Measurements from ENCODE around the gene MEIS1. TPM values are rescaled to one million over a fixed set of nuclear protein-coding genes. Genes with fewer than 3 reads are reported as not detected.

The MEIS1 gene
- polyA plus RNA-seq, 1 donor (not counting 4 experiments of a cell fraction or from before 2014, with no cell fraction given), result 3.1 TPM

DNA sequence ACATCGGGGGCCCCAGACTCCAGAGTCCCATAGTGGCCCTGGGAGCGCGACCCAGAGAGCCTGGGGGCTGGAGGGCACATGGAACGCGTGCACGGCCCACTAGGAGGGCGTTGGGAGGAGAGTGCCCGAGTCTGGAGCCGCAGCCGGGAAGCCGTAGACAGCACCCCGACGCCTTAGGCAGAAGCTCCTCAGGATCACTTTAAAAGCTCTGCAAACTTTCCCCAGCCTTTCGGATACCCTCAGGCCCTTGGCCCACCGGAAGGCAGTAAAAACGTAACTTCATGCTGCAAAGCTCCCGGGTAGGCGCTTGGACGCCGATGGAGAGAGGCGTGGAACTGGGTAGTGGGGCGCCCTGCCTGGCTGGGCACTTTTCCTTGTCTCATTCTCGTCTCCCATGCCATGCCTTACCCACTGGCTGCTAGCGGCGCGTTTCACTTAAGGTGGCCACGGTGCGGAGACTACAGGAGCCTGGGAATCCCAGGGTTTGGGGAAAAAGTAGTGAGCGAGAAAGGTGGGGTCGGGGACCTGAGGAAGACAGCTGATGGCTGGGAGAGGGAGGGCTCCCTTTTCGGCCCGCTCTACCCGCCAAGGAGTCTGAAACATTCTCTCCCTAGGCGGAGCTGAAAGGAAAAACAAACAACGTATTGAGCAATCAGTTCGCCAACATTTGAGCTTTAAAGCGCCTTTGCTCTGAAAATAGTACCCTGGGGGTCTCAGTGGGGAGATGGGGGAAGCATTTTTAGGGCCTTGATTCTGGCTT is 141.8 kb downstream of the MEIS1 start:
- Histone ChIP-seq H3K4me3 (ENCODE audit: control insufficient read depth in 2 of 3, extremely low read depth in 1 of 3, insufficient read depth in 2 of 3, low read depth in 1 of 3, low read length in 3 of 3) (peak overlapping the region; percentile 30 to 82 (median 70)), H3K79me2 (ENCODE audit: control insufficient read depth, insufficient read depth, low read length) (no peaks in the 10 kb centered on the region), H3K9ac (ENCODE audit: control insufficient read depth, extremely low read depth, insufficient read depth, low read length) (peak overlapping the region; percentile 48), H4K20me1 (ENCODE audit: control insufficient read depth, extremely low read depth, insufficient read depth, low read length) (no peaks in the 10 kb centered on the region), H3K4me2 (ENCODE audit: control insufficient read depth, extremely low read depth, insufficient read depth, low read depth, low read length) (peak overlapping the region; percentile 98), H3K4me1 (ENCODE audit: control insufficient read depth, extremely low read depth, insufficient read depth, low read length) (peaks cover 11% of the 10 kb centered on the region), H3K9me3 (ENCODE audit: control insufficient read depth, low read depth, low read length) (no peaks in the 10 kb centered on the region), H2AFZ (ENCODE audit: control insufficient read depth, low read length) (peak overlapping the region; percentile 68), H3K27ac (ENCODE audit: control insufficient read depth, insufficient read depth, low read length) (no peak overlapping the region), H3K9me1 (ENCODE audit: control insufficient read depth, extremely low read depth, insufficient read depth, low read length) (no peaks in the 10 kb centered on the region), H3K36me3 (ENCODE audit: control insufficient read depth in 2 of 2, extremely low read depth in 1 of 2, insufficient read depth in 2 of 2, low read length in 2 of 2) (no peaks in the 10 kb centered on the region), H3K27me3 (ENCODE audit: control insufficient read depth, extremely low read depth, insufficient read depth, low read length) (peaks cover 53% of the 10 kb centered on the region)
- dilution Hi-C loops (cut with MboI; ENCODE audit: extremely low pct_ligation_motif_present, low sequenced_read_pairs), result no loop called here
- DNase-seq (ENCODE audit: low read depth, low spot score), result no peak
- no peak for FAIRE-seq
- no peak for TF ChIP-seq EZH2 (IDR thresholded peaks at IDR 0.05; ENCODE audit: low read length)
- TF ChIP-seq, protein P1, sequence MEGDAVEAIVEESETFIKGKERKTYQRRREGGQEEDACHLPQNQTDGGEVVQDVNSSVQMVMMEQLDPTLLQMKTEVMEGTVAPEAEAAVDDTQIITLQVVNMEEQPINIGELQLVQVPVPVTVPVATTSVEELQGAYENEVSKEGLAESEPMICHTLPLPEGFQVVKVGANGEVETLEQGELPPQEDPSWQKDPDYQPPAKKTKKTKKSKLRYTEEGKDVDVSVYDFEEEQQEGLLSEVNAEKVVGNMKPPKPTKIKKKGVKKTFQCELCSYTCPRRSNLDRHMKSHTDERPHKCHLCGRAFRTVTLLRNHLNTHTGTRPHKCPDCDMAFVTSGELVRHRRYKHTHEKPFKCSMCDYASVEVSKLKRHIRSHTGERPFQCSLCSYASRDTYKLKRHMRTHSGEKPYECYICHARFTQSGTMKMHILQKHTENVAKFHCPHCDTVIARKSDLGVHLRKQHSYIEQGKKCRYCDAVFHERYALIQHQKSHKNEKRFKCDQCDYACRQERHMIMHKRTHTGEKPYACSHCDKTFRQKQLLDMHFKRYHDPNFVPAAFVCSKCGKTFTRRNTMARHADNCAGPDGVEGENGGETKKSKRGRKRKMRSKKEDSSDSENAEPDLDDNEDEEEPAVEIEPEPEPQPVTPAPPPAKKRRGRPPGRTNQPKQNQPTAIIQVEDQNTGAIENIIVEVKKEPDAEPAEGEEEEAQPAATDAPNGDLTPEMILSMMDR (optimal IDR thresholded peaks at IDR 0.05 in 1 of 3, IDR thresholded peaks at IDR 0.05 in 1 of 3, conservative IDR thresholded peaks at IDR 0.05 in 1 of 3; ENCODE audit: extremely low read depth in 1 of 3, insufficient read depth in 2 of 3, low read length in 3 of 3), result no peak

- peaks cover 60% of the 10 kb centered on the region for H3K27me3 ChIP-seq (ENCODE audit: control insufficient read depth, extremely low read depth, insufficient read depth, low read length)
- no peak overlapping the region for H3K27ac ChIP-seq (ENCODE audit: control insufficient read depth, insufficient read depth, low read length)
- H3K4me1 ChIP-seq (ENCODE audit: control insufficient read depth, extremely low read depth, insufficient read depth, low read length), result peaks cover 11% of the 10 kb centered on the region
These were observed 142.6 kb downstream of the MEIS1 start for GRCh38 chr2:66577321-66578053.

More at GRCh38 chr2:66577321-66578053, 142.6 kb downstream of the MEIS1 start:
- H2AFZ ChIP-seq (ENCODE audit: control insufficient read depth, low read length), result peak overlapping the region; percentile 68
- H3K9me3 ChIP-seq (ENCODE audit: control insufficient read depth, low read depth, low read length), result no peaks in the 10 kb centered on the region
- H3K79me2 ChIP-seq (ENCODE audit: control insufficient read depth, insufficient read depth, low read length), result no peaks in the 10 kb centered on the region
- TF ChIP-seq EZH2 (IDR thresholded peaks at IDR 0.05; ENCODE audit: low read length), result peak; percentile 80
- TF ChIP-seq, protein P1 (optimal IDR thresholded peaks at IDR 0.05 in 1 of 3, IDR thresholded peaks at IDR 0.05 in 1 of 3, conservative IDR thresholded peaks at IDR 0.05 in 1 of 3; ENCODE audit: extremely low read depth in 1 of 3, insufficient read depth in 2 of 3, low read length in 3 of 3), result no peak
- peak overlapping the region; percentile 30 to 82 (median 70) for H3K4me3 ChIP-seq (ENCODE audit: control insufficient read depth in 2 of 3, extremely low read depth in 1 of 3, insufficient read depth in 2 of 3, low read depth in 1 of 3, low read length in 3 of 3)
- dilution Hi-C loops (cut with MboI; ENCODE audit: extremely low pct_ligation_motif_present, low sequenced_read_pairs), result no loop called here
- peak overlapping the region; percentile 98 for H3K4me2 ChIP-seq (ENCODE audit: control insufficient read depth, extremely low read depth, insufficient read depth, low read depth, low read length)
- DNase-seq (ENCODE audit: low read depth, low spot score), result no peak
- no peaks in the 10 kb centered on the region for H3K36me3 ChIP-seq (ENCODE audit: control insufficient read depth in 2 of 2, extremely low read depth in 1 of 2, insufficient read depth in 2 of 2, low read length in 2 of 2)
- no peaks in the 10 kb centered on the region for H3K9me1 ChIP-seq (ENCODE audit: control insufficient read depth, extremely low read depth, insufficient read depth, low read length)
- no peaks in the 10 kb centered on the region for H4K20me1 ChIP-seq (ENCODE audit: control insufficient read depth, extremely low read depth, insufficient read depth, low read length)
- no peak for FAIRE-seq
- H3K9ac ChIP-seq (ENCODE audit: control insufficient read depth, extremely low read depth, insufficient read depth, low read length), result peak overlapping the region; percentile 48

Data from keratinocyte (primary cell).